Tibial nerve (tissue), 4 donors: ENCODE data around the gene TAF10. TPM values are rescaled to one million over a fixed set of nuclear protein-coding genes. Genes with fewer than 3 reads are reported as not detected.

Experiments used
- DNase-seq, 2 donors: peaks; one replicate each; pipeline ENCODE4 v3.0.0-alpha.2; 2019; ENCODE audit warnings: low spot score in 2 of 2
- H3K27ac ChIP-seq, 4 donors: fragments of 200-600 bp; sonication (generic) in 3 of 4; one replicate each; pipeline ENCODE4 v1.5.1; 2017 to 2019; ENCODE audit warnings: mild to moderate bottlenecking in 1 of 4
- H3K27me3 ChIP-seq, 2 donors: fragments of 200-600 bp; sonication (generic) in 1 of 2; one replicate each; pipeline versions ENCODE4 v1.5.1 to v1.6.0; 2017 to 2019
- H3K36me3 ChIP-seq, 3 donors: fragments of 200-600 bp; sonication (generic); one replicate each; pipeline ENCODE4 v1.5.1; 2018 to 2019
- H3K4me1 ChIP-seq, 4 donors: fragments of 200-600 bp; sonication (generic) in 3 of 4; one replicate each; pipeline ENCODE4 v1.5.1; 2017 to 2019
- H3K4me3 ChIP-seq, 4 donors: fragments of 200-600 bp; sonication (generic) in 3 of 4; one replicate each; pipeline ENCODE4 v1.5.1; 2017 to 2019; ENCODE audit warnings: mild to moderate bottlenecking in 1 of 4, moderate library complexity in 1 of 4
- H3K9me3 ChIP-seq, 4 donors: fragments of 200-600 bp; sonication (generic) in 3 of 4; one replicate each; pipeline ENCODE4 v1.5.1; 2017 to 2019
- EP300 ChIP-seq, 2 donors: sonication (generic); formaldehyde crosslinking; IDR thresholded peaks; one replicate each; pipeline ENCODE4 v1.6.1; 2017; ENCODE audit warnings: antibody characterized with exemption in 2 of 2, mild to moderate bottlenecking in 1 of 2
- POLR2A ChIP-seq, 2 donors: fragments of 450-650 bp; IDR thresholded peaks; one replicate each; pipeline ENCODE4 v1.6.1; 2017; ENCODE audit warnings: antibody characterized with exemption in 2 of 2, mild to moderate bottlenecking in 2 of 2, moderate library complexity in 2 of 2
- WGBS, 2 donors: methylation state at CpG; one replicate each; pipeline ENCODE4 v1.1.5; 2018; 5-methylcytosine and 5-hydroxymethylcytosine counted together
- total RNA-seq, 4 donors: library from RNA; depleted of rRNA; stranded (reverse); fragments of >200 nt; gene quantifications; one replicate each; pipeline ENCODE4 v1.1.0, GENCODE V29; 2016
- TF ChIP-seq, protein P1 (sequence below), 5 experiments: fragments of 200-600 bp in 3 of 5; fragments of 450-650 bp in 2 of 5; sonication (generic) in 3 of 5; IDR thresholded peaks; one replicate each; pipeline ENCODE4 v1.5.1; 2016 to 2019; ENCODE audit warnings: antibody characterized with exemption in 5 of 5, mild to moderate bottlenecking in 3 of 5, moderate library complexity in 2 of 5

The TAF10 gene
- total RNA-seq, 4 donors from 2014 or later = 148 to 235 (median 155) TPM

DNA sequence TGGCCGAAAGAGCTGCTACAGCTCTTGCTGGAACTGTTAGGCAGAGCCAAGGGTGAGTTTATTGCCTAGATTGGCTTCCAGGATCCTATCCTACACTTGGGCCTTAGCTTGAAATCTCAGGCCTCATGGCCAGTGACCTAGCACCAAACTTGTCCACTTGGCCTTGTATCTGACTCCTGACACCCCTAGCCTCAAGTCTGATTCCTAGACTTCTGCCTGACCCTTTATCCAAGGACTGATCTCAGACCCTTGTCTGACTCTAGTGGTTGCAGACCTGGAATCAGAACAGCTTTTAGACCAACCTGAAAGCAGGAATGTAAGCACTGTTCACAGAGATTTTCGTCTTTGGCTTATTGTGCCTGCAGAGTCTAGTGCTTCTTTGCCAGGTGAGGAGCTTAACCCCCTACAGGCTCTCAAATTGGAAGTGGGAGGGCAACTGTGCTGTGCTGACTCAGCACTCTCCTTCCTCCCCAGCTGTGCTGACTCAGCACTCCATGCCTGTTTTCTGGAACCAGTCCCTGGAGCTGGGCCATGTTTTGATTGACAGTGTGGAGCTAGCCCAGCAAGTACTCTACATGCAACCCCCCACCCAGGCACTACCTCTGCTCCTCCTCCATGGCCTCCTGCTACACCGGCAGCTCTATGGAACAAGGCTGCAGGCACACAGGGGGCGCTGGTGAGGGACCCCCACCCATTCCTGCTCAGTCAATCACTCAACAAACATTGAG is 43.7 kb downstream of the TAF10 start:
- 75 to 78% methylated on average over 4 of the region's 4 CpGs for WGBS, 2 donors
- H3K36me3 ChIP-seq = peaks cover 0 to 54% (median 0%) of the 10 kb centered on the region in 3 donors
- peaks cover 0 to 16% (median 0%) of the 10 kb centered on the region in 4 donors for H3K4me1 ChIP-seq
- no peaks in the 10 kb centered on the region for H3K9me3 ChIP-seq
- H3K27ac ChIP-seq = no peak overlapping the region
- H3K27me3 ChIP-seq = no peaks in the 10 kb centered on the region
- TF ChIP-seq, protein P1, sequence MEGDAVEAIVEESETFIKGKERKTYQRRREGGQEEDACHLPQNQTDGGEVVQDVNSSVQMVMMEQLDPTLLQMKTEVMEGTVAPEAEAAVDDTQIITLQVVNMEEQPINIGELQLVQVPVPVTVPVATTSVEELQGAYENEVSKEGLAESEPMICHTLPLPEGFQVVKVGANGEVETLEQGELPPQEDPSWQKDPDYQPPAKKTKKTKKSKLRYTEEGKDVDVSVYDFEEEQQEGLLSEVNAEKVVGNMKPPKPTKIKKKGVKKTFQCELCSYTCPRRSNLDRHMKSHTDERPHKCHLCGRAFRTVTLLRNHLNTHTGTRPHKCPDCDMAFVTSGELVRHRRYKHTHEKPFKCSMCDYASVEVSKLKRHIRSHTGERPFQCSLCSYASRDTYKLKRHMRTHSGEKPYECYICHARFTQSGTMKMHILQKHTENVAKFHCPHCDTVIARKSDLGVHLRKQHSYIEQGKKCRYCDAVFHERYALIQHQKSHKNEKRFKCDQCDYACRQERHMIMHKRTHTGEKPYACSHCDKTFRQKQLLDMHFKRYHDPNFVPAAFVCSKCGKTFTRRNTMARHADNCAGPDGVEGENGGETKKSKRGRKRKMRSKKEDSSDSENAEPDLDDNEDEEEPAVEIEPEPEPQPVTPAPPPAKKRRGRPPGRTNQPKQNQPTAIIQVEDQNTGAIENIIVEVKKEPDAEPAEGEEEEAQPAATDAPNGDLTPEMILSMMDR (IDR thresholded peaks at IDR 0.05) = no peak
- no peak for TF ChIP-seq POLR2A (IDR thresholded peaks at IDR 0.05)
- TF ChIP-seq EP300 (IDR thresholded peaks at IDR 0.05) = no peak
- no peak overlapping the region for H3K4me3 ChIP-seq
- no peak for DNase-seq

DNA sequence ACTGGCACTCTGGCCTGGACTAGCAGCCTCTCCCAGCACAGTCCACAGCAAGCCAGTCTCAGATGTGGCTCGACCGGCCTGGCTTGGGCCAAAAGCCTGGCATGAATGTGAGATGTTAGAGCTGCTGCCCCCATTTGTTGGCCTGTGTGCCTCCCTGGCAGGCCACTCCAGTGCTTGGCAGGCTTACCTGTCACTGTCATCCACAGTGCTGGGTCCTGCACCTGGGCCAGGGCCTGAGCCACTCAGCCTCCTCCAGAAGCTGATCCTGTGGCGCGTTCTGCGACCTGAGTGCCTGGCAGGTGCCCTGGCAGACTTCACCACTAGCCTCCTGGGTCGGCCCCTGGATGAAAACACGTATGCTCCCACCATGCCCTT is 44.7 kb downstream of the TAF10 start:
- no peak overlapping the region for H3K4me3 ChIP-seq
- H3K27me3 ChIP-seq = no peaks in the 10 kb centered on the region
- H3K36me3 ChIP-seq = peaks cover 0 to 64% (median 0%) of the 10 kb centered on the region in 3 donors
- H3K27ac ChIP-seq = no peak overlapping the region
- H3K4me1 ChIP-seq = peaks cover 0 to 16% (median 0%) of the 10 kb centered on the region in 4 donors
- no peak for DNase-seq
- H3K9me3 ChIP-seq = no peaks in the 10 kb centered on the region
- 95 to 98% methylated on average over 5 to 7 of the region's 7 CpGs for WGBS, 2 donors
- TF ChIP-seq EP300 (IDR thresholded peaks at IDR 0.05) (no peak), POLR2A (IDR thresholded peaks at IDR 0.05) (no peak)
- TF ChIP-seq, protein P1 (IDR thresholded peaks at IDR 0.05) = no peak

DNA sequence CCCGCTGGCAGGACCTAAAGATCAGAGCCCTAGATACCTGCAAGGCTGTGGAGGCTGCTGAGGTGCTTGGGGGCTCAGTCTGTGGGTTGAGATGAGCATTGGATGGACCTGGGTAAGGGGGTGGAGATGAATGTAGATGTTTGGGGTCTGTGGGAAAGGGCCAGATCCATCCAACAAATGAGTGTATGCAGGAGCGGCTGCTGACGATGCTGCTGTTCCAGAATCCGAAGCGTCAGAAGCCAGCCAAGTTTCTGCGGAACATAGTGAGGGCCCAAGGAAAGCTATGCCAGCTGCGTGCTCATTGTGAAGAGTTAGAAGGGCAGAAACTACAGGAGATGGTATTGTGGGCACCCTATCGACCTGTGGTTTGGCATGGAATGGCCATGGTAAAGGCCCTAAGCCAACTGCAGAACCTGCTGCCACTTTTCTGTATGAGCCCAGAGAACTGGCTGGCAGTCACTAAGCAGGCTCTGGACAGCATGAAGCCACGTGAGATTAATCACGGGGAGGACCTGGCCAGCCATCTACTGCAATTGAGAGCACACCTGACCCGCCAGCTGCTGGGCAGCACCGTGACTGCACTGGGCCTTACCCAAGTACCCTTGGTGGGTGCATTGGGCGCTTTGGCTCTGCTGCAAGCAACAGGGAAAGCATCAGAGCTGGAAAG is 45.2 kb downstream of the TAF10 start:
- Histone ChIP-seq H3K36me3 (peaks cover 0 to 68% (median 0%) of the 10 kb centered on the region in 3 donors), H3K4me1 (peaks cover 0 to 11% (median 0%) of the 10 kb centered on the region in 4 donors), H3K4me3 (no peak overlapping the region), H3K27me3 (no peaks in the 10 kb centered on the region), H3K27ac (no peak overlapping the region), H3K9me3 (no peaks in the 10 kb centered on the region)
- TF ChIP-seq POLR2A (IDR thresholded peaks at IDR 0.05) (no peak), EP300 (IDR thresholded peaks at IDR 0.05) (no peak)
- TF ChIP-seq, protein P1 (IDR thresholded peaks at IDR 0.05) = no peak
- DNase-seq = no peak
- WGBS, 2 donors = 85 to 92% methylated on average over 11 to 12 of the region's 13 CpGs

DNA sequence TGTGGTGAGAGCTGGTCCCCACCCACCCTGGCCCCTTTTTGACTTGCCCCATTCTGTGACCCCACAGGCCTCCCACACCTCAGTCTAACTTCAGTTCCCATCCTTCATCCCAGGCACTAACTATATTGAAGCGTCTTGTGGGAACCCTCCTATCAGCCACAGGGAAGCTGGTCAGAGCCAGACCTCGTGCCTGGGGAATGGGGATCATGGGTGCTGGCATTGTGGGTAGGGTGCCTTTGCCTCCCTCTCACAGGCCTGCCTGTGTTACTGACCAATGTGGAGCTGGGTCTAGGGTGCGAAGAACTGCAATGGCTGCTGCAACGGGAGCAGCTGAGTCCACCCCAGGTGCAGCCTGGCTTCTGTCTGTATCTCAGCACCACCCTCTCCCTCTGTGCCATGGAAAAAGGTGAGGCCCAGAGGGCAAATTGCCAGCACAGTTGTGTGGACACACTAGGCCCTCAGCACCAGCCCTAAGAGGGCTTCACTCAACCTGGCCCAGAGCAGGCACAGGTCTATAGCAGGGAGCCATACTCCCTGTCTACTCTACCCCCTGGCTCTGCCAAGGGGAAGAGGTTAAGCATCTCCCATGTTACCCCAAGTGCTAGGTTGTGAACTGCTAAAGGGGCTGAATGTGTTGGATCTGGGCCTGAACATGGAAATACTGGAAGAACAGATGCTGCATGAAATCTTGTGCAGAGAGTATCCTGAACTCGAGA is 45.9 kb downstream of the TAF10 start:
- no peak for DNase-seq
- no peak for TF ChIP-seq POLR2A (IDR thresholded peaks at IDR 0.05)
- TF ChIP-seq, protein P1 (IDR thresholded peaks at IDR 0.05) = no peak
- TF ChIP-seq EP300 (IDR thresholded peaks at IDR 0.05) = no peak
- no peaks in the 10 kb centered on the region for H3K27me3 ChIP-seq
- H3K36me3 ChIP-seq = peaks cover 0 to 67% (median 0%) of the 10 kb centered on the region in 3 donors
- no peaks in the 10 kb centered on the region for H3K9me3 ChIP-seq
- no peak overlapping the region for H3K27ac ChIP-seq
- H3K4me1 ChIP-seq = peaks cover 0 to 6% (median 0%) of the 10 kb centered on the region in 4 donors
- H3K4me3 ChIP-seq = no peak overlapping the region
- 90 to 94% methylated on average over 5 of the region's 5 CpGs for WGBS, 2 donors
